ENCODE measurements around the gene IL27RA. TPM values are rescaled to one million over a fixed set of nuclear protein-coding genes. Genes with fewer than 3 reads are reported as not detected.

IL27RA gene
- total RNA-seq, 1 donor from 2014 or later, result 16.2 TPM

GRCh38 chr19:14072535-14073260, 41.1 kb downstream of the IL27RA start, which contains the start of gene MISP3:
TSS of gene MISP3 (plus strand) at chr19:14072786. CDS start at chr19:14073310, 524 bp downstream.
- Histone ChIP-seq H3K9me3 (no peaks in the 10 kb centered on the region), H3K4me3 (peak within 1 kb of the TSS; percentile 77), H3K27ac (peak within 1 kb of the TSS; percentile 89), H3K36me3 (no peaks in the 10 kb centered on the region), H3K27me3 (no peaks in the 10 kb centered on the region), H3K4me1 (peaks cover 24% of the 10 kb centered on the region)
- TF ChIP-seq, protein P1, sequence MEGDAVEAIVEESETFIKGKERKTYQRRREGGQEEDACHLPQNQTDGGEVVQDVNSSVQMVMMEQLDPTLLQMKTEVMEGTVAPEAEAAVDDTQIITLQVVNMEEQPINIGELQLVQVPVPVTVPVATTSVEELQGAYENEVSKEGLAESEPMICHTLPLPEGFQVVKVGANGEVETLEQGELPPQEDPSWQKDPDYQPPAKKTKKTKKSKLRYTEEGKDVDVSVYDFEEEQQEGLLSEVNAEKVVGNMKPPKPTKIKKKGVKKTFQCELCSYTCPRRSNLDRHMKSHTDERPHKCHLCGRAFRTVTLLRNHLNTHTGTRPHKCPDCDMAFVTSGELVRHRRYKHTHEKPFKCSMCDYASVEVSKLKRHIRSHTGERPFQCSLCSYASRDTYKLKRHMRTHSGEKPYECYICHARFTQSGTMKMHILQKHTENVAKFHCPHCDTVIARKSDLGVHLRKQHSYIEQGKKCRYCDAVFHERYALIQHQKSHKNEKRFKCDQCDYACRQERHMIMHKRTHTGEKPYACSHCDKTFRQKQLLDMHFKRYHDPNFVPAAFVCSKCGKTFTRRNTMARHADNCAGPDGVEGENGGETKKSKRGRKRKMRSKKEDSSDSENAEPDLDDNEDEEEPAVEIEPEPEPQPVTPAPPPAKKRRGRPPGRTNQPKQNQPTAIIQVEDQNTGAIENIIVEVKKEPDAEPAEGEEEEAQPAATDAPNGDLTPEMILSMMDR (IDR thresholded peaks at IDR 0.05), result no peak
- DNase-seq (peak; percentile 91), ATAC-seq (peak; percentile 73)
- intact Hi-C loops (cut with DNase I), result no loop called here

DNA sequence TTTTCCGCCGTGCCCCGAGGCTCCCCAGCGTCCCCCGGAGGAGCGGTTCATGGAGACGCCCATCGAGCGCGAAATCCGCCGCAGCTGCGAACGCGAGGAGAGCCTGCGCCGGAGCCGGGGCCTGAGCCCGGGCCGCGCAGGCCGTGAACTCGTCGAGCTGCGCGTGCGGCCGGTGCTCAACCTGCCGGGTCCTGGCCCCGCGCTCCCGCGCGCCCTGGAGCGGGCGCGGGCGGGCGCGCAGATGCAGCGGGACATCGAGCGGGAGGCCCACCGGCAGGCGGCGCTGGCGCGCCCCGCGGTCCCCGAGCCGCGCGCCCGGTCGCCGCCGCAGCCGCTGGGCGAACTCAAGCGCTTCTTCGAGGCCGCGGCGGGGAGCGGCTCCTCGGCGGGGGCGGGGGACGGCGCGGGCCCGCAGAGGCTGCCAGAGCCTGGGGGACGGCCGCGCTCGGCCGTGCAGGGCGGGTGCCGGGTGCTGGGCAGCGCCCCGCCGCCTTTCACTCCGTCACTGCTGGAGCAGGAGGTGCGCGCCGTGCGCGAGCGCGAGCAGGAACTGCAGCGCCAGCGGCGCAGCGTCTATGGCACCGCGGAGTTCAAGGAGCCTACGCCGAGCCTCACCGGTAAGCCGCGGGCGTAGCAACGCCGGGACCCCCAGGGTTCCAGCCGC, 41.8 kb downstream of the IL27RA start:
- Histone ChIP-seq H3K27me3 (no peaks in the 10 kb centered on the region), H3K9me3 (no peaks in the 10 kb centered on the region), H3K4me3 (peak overlapping the region; percentile 77), H3K4me1 (peaks cover 24% of the 10 kb centered on the region), H3K36me3 (no peaks in the 10 kb centered on the region), H3K27ac (peak overlapping the region; percentile 89)
- intact Hi-C loops (cut with DNase I), result no loop called here
- DNase-seq, result peak; percentile 90
- TF ChIP-seq, protein P1 (IDR thresholded peaks at IDR 0.05), result no peak
- ATAC-seq, result peak; percentile 72

- intact Hi-C loops (cut with DNase I), result no loop called here
- H3K4me1 ChIP-seq, result peaks cover 24% of the 10 kb centered on the region
- TF ChIP-seq, protein P1 (IDR thresholded peaks at IDR 0.05), result no peak
- peak; percentile 69 for DNase-seq
- no peaks in the 10 kb centered on the region for H3K27me3 ChIP-seq
- H3K36me3 ChIP-seq, result no peaks in the 10 kb centered on the region
- ATAC-seq, result no peak
- H3K9me3 ChIP-seq, result no peaks in the 10 kb centered on the region
- H3K4me3 ChIP-seq, result peak overlapping the region; percentile 77
- peak overlapping the region; percentile 89 for H3K27ac ChIP-seq
Observed at GRCh38 chr19:14073925-14074838, 42.6 kb downstream of the IL27RA start.

GRCh38 chr19:14078411-14078810, 46.8 kb downstream of the IL27RA start:
- Histone ChIP-seq H3K4me1 (peaks cover 23% of the 10 kb centered on the region), H3K27ac (no peak overlapping the region), H3K27me3 (no peaks in the 10 kb centered on the region), H3K4me3 (no peak overlapping the region), H3K36me3 (no peaks in the 10 kb centered on the region), H3K9me3 (no peaks in the 10 kb centered on the region)
- TF ChIP-seq, protein P1 (IDR thresholded peaks at IDR 0.05), result no peak
- intact Hi-C loops (cut with DNase I), result no loop called here
- ATAC-seq (no peak), DNase-seq (no peak)
